GM18907 (cell line): ENCODE results near the gene GMDS.
"Not testable (repeated sequence)": the region's sequence is repeated elsewhere in the genome, so short reads cannot be mapped to it uniquely, and the experiment has no call there.

Experiments
- ATAC-seq: cut with Tn5 transposase; IDR thresholded peaks from one replicate; pipeline ENCODE4 v1.9.1; 2021; ENCODE audit warnings: mild to moderate bottlenecking, moderate library complexity; ENCODE audit not compliant: unreplicated experiment

GMDS gene

GRCh38 chr6:1668456-1668855 is 576.9 kb downstream of the GMDS start:
- ATAC-seq, result not testable (repeated sequence)

DNA sequence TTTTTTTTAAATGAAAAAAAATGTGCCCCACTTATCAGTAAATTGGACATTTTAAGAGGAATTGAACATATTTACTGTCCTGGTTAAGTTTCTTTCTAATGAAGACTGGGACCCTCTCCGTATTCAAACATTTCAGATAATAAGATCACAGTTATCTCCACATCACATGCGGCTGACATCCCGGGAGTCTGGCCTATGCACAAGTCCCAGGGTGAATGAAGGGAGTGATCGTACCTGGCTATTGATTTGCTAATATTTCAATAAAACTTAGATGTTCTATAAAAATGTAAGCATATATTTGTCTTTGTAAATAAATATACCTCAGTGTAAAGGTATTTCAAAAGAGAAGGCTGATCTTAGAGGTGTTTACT is 577.6 kb downstream of the GMDS start:
- ATAC-seq, result no peak

DNA sequence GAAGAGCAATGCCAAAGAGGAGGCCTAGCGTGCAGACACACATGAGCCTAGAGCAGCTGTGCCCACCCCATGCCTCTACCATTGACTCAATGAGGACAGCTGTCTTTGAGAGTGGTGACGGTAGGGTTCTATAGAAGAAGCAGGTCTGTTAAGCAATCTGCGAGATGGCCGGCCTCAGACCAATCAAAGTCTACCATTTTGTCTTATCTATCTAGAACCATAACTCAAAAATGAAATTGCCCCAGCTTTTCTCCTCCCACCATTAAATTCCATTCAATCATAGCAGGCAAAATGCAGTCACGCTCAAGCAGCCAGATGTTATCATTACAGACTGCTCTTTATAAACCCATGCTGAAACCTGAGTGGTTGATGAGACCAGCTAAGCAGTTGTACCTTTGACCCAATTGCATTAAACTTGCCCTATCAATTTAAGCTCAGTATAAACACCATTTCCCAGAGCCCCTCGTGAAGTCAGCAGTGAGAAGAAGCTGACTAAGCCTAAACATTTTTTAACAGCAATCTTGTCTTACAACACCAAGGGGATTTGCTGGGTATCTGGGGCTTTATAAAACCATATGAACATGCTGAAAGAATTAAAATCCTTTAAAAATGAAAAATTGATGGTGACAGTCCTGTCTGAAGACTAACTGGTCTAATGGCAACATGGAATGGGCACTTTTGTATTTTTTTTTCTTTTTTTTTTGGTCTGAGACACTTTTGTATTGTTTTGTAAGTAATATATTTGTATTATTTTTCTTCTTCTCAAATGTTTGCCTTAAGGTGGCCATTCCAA is 578.2 kb downstream of the GMDS start:
- no peak for ATAC-seq

DNA sequence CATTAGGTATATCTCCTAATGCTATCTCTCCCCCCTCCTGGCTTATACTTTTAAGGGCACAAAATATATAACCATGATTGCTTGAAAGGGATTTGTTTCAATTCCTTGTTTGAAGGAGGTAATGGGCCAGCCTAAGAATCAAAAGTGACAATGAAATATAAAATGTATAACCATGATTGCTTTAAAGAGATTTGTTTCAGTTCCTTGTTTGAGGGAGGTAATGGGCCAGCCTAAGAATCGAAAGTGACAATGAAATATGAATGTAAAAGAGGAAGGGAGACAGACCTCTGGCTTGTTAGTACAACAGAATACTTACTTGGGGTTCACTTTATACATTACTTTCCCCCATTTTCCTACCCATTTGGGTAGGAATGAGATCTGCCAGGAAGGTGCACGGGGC is 580.2 kb downstream of the GMDS start:
- ATAC-seq, result peak; percentile 94

GRCh38 chr6:1664329-1664728 is 581.1 kb downstream of the GMDS start:
- no peak for ATAC-seq

DNA sequence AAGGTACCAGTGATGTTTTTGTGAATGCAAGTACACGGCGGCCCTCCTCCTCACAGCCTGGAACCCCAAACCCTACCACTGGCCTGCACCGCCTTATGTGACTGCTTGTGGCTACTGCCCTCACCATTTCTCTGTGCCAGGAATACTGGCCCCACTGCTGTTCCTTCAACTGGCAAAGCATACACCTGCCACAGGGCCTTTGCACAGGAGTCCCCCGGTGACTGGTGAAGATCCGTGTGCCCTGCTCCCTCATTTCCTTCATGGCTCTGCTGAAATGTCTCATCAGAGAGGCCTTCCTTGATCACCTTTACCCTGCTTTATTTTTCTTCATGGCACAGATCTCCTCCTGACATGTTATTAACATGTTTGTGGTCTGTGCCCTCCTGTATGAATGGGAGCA is 581.9 kb downstream of the GMDS start:
- ATAC-seq, result no peak

- ATAC-seq, result no peak
Measured at GRCh38 chr6:1662534-1662933, 582.9 kb downstream of the GMDS start.

GRCh38 chr6:1659816-1660215 is 585.6 kb downstream of the GMDS start:
- no peak for ATAC-seq

GRCh38 chr6:1658212-1659005 is 587.0 kb downstream of the GMDS start:
- no peak for ATAC-seq

GRCh38 chr6:1657771-1658165 is 587.6 kb downstream of the GMDS start:
- ATAC-seq, result no peak

- ATAC-seq, result no peak
Measured at GRCh38 chr6:1657116-1657770, 588.2 kb downstream of the GMDS start.

GRCh38 chr6:1654054-1654453 is 591.4 kb downstream of the GMDS start:
- no peak for ATAC-seq

GRCh38 chr6:1652842-1653241 is 592.6 kb downstream of the GMDS start:
- ATAC-seq, result no peak

- no peak for ATAC-seq
Measured at GRCh38 chr6:1651362-1651761, 594.0 kb downstream of the GMDS start.

DNA sequence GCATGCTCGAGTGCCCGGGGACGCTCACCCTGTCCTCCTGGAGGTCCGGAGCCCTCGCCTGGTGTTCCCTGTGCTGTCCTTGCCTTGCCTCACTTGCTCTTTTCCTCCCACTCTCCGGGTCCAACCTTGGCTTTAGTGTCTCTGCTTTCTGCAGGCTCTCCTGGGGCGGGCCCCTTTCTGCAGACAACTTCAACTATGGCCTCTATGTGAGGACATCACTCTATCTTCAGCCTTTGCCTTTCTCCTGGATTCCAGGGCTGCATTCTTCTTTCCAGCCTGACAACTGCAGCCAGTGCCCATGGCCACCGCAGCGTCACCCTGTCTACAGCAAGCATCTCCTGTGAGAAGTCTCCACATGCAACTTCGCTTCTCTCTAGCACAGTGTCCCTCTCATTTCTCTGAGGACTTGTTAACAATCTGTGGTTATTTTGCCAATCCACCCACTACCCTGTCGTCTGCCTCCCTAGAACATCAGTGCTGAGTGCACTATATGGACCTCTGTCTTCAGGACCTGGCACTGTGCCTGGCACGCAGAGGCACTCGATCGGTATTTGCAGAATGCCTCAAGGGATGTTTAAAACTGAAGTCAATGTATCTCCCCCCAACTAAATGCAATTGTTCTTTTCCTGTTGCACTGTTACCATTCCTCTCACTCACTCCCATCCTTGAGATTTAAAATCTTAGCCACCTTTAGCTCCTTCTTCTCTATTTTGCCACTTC is 599.8 kb downstream of the GMDS start:
- no peak for ATAC-seq

DNA sequence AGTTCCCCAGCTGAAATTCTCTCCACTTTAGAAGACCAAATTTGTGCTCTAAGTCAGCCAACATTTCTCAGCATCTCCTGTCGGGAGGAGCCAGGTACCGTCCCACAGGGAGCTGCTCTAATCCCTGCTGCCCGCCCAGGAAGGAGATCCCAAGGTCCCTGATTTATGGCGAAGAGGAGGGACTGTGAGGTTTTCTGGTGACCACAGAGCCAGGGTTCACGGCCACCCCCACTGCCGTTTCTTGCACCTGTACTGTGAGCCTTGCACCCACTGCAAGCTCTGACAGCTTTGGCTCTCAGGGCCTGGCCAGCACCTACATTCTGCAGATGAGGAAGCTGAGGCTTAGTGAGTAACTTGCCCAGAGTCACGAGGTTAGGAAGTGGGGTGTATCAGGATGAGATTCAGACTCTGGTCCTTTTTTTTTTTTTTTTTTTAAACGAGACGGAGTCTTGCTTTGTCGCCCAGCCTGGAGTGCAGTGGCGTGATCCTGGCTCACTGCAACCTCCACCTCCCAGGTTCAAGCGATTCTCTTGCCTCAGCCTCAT is 600.8 kb downstream of the GMDS start:
- no peak for ATAC-seq

- no peak for ATAC-seq
Measured at GRCh38 chr6:1643830-1644445, 601.5 kb downstream of the GMDS start.

DNA sequence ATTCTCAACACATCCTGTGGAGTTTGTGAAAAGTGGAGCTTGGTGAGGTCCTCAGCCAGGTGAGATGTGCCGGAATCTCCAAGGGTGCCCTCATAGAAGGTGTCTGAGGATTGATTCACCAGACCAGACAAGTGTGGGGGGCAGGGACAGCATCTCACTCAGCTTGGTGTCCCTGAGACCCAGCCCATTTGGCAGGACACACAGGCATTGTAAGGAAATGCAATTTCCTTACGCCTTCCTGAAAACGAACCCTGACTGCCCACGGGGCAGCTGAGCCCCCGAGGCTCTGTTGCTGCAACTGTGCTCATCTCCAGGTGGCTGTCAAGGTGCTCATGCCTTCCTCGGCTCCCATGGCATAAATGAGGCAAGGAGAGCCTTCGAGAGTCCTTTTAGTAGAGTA is 602.3 kb downstream of the GMDS start:
- no peak for ATAC-seq

DNA sequence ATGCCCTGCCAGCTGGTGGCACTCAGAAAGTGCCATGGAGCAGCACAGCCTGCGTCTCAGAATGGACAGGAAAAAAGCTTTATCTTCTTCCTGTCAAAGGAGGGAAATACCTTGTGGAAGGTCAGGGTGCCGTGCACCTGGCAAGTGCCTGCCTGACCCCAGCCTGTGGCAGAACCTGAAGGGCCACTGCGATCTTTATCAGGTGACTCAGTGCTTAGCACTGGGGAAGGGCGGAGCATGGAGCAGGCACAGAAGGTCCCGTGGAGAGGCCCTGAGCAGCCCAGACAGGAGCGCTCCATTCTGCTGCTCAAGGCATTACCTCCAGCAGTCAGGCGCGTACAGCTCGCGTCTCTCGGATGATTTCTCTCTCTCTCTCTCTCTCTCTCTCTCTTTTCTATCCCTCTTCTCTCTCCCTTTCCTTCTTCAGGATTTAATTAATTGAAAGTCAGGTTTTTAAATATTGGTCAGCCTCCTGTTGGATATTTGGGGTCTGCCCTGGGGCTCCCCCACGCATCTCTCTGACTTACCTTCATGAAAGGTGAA is 604.0 kb downstream of the GMDS start:
- ATAC-seq, result no peak

- no peak for ATAC-seq
Measured at GRCh38 chr6:1640476-1640875, 604.9 kb downstream of the GMDS start.
